Sciatic nerve (tissue), 2 donors: ENCODE measurements around the gene P2RX4. TPM values are rescaled to one million over a fixed set of nuclear protein-coding genes. Genes with fewer than 3 reads are reported as not detected.

Experiments used
- ATAC-seq: fragments of 200-7000 bp; cut with Tn5 transposase; one replicate; pipeline ENCODE4 v1.9.1; 2020; ENCODE audit warnings: mild to moderate bottlenecking, moderate library complexity
- DNase-seq: peaks from one replicate; pipeline ENCODE4 v3.0.0-alpha.2; 2020; ENCODE audit warnings: low spot score
- intact Hi-C: fragments of 100-400 bp; cut with DNase I; formaldehyde crosslinking; loops from one replicate; pipeline ENCODE4 v1.14.2; 2022
- total RNA-seq: library from RNA; stranded (reverse); fragmentation: NEBNext Ultra II Directional; extraction: Animal tissue kit (Norgen Biotek cat#: 25700); gene quantifications from one replicate; pipeline ENCODE4 v1.2.1, GENCODE V29; 2021
- donor health status: DM: no; HTN: no; CAD: no.
- donor health status: DM: no; HTN: no; CAD: no.

The P2RX4 gene
- total RNA-seq, 1 donor from 2014 or later: 24.2 TPM

- no peak for ATAC-seq
- DNase-seq: no peak
- intact Hi-C loops: no loop called here
These were observed 23.7 kb downstream of the P2RX4 start for GRCh38 chr12:121233628-121234020.

- DNase-seq (no peak), ATAC-seq (no peak)
- intact Hi-C loops: no loop called here
These were observed 26.8 kb downstream of the P2RX4 start for GRCh38 chr12:121236776-121237175.

- no peak for ATAC-seq
- intact Hi-C loops: no loop called here
These were observed 27.5 kb downstream of the P2RX4 start for GRCh38 chr12:121237415-121237814.

GRCh38 chr12:121238086-121238485, 28.2 kb downstream of the P2RX4 start:
- intact Hi-C loops: no loop called here
- ATAC-seq (no peak), DNase-seq (no peak)

More at GRCh38 chr12:121237415-121237814, 27.5 kb downstream of the P2RX4 start:
- no peak for DNase-seq

- intact Hi-C loops: no loop called here
- ATAC-seq (no peak), DNase-seq (no peak)
These were observed 28.8 kb downstream of the P2RX4 start for GRCh38 chr12:121238604-121239350.

- DNase-seq: no peak
- intact Hi-C loops: no loop called here
- no peak for ATAC-seq
These were observed 29.6 kb downstream of the P2RX4 start for GRCh38 chr12:121239351-121240061.

- ATAC-seq (peak; percentile 2), DNase-seq (no peak)
- intact Hi-C loops: no loop called here
These were observed 30.1 kb downstream of the P2RX4 start for GRCh38 chr12:121240062-121240420.

- ATAC-seq (peak; percentile 94), DNase-seq (peak; percentile 88)
- intact Hi-C loops: no loop called here
These were observed 30.7 kb downstream of the P2RX4 start for GRCh38 chr12:121240484-121241101.

- peak; percentile 69 for DNase-seq
- intact Hi-C loops: no loop called here
- ATAC-seq: peak; percentile 51
These were observed 31.4 kb downstream of the P2RX4 start for GRCh38 chr12:121241156-121241970.

- intact Hi-C loops: no loop called here
- DNase-seq: no peak
- no peak for ATAC-seq
These were observed 35.1 kb downstream of the P2RX4 start for GRCh38 chr12:121245031-121245430.

- intact Hi-C loops: no loop called here
- ATAC-seq: no peak
- no peak for DNase-seq
These were observed 36.0 kb downstream of the P2RX4 start for GRCh38 chr12:121245951-121246350.

- DNase-seq: no peak
- ATAC-seq: no peak
These were observed 37.1 kb downstream of the P2RX4 start for GRCh38 chr12:121246893-121247557.

GRCh38 chr12:121248622-121249021, 38.7 kb downstream of the P2RX4 start:
- intact Hi-C loops: no loop called here
- DNase-seq (no peak), ATAC-seq (no peak)

More at GRCh38 chr12:121246893-121247557, 37.1 kb downstream of the P2RX4 start:
- intact Hi-C loops: no loop called here

- intact Hi-C loops: no loop called here
- ATAC-seq: no peak
These were observed 40.4 kb downstream of the P2RX4 start for GRCh38 chr12:121250359-121250758.

GRCh38 chr12:121251838-121252237, 41.9 kb downstream of the P2RX4 start:
- DNase-seq: no peak
- intact Hi-C loops: no loop called here
- ATAC-seq: no peak

More at GRCh38 chr12:121250359-121250758, 40.4 kb downstream of the P2RX4 start:
- no peak for DNase-seq

- intact Hi-C loops: no loop called here
- DNase-seq (no peak), ATAC-seq (no peak)
These were observed 42.9 kb downstream of the P2RX4 start for GRCh38 chr12:121252712-121253345.

GRCh38 chr12:121253638-121254335, 43.9 kb downstream of the P2RX4 start:
- intact Hi-C loops: no loop called here
- ATAC-seq (no peak), DNase-seq (no peak)

GRCh38 chr12:121255433-121255832, 45.5 kb downstream of the P2RX4 start:
- intact Hi-C loops: no loop called here
- ATAC-seq (no peak), DNase-seq (no peak)
